ENCODE measurements around the gene PLEKHA7. TPM values are rescaled to one million over a fixed set of nuclear protein-coding genes. Genes with fewer than 3 reads are reported as not detected.

Gene PLEKHA7
- total and polyA plus RNA-seq, 2 of the 13 experiments (the other 11 are each of a cell fraction or from before 2014, with no cell fraction given), result 17.5 to 18.7 TPM

GRCh38 chr11:16738947-16739815 is 275.0 kb downstream of the PLEKHA7 start (continued):
- TF ChIP-seq KDM5B (CRISPR knock-in tag; IDR thresholded peaks at IDR 0.05; ENCODE audit: borderline replicate concordance) (no peak), HDAC1 (CRISPR knock-in tag; IDR thresholded peaks at IDR 0.05) (no peak), ZNF770 (CRISPR knock-in tag; IDR thresholded peaks at IDR 0.05) (0 out of 2 replicates have a peak, but pooled peaks have one; percentile 5), HHEX (CRISPR knock-in tag; IDR thresholded peaks at IDR 0.05) (no peak), ZNF562 (CRISPR knock-in tag; IDR thresholded peaks at IDR 0.05; ENCODE audit: borderline replicate concordance) (no peak), ZNF609 (CRISPR knock-in tag; IDR thresholded peaks at IDR 0.05; ENCODE audit: borderline replicate concordance) (no peak), KLF9 (CRISPR knock-in tag; IDR thresholded peaks at IDR 0.05; ENCODE audit: low read depth) (no peak), TP53 (CRISPR knock-in tag; conservative IDR thresholded peaks at IDR 0.05) (0 out of 2 replicates have a peak, but pooled peaks have one; percentile 2), KAT7 (CRISPR knock-in tag; IDR thresholded peaks at IDR 0.05; ENCODE audit: borderline replicate concordance) (no peak), ZNF713 (CRISPR knock-in tag; IDR thresholded peaks at IDR 0.05) (no peak), ZNF879 (CRISPR knock-in tag; IDR thresholded peaks at IDR 0.05) (no peak), KDM3A (CRISPR knock-in tag; IDR thresholded peaks at IDR 0.05; ENCODE audit: low read depth) (no peak), ZNF432 (CRISPR knock-in tag; IDR thresholded peaks at IDR 0.05; ENCODE audit: borderline replicate concordance) (0 out of 2 replicates have a peak, but pooled peaks have one; percentile 5), NFAT5 (CRISPR knock-in tag; IDR thresholded peaks at IDR 0.05) (no peak), ZBTB43 (CRISPR knock-in tag; conservative IDR thresholded peaks at IDR 0.05) (0 out of 2 replicates have a peak, but pooled peaks have one; percentile 1)
